ENCODE measurements around the gene ZNF467.
A peak's percentile ranks its signal among the peaks of the same experiment; 100 is the strongest.

The ZNF467 gene

GRCh38 chr7:149719912-149720335 lies 53.5 kb downstream of the ZNF467 start:
- no peak overlapping the region for H3K27ac ChIP-seq
- DNase-seq (ENCODE audit: low read depth, low spot score): no peak

- no peak overlapping the region for H3K27ac ChIP-seq
- DNase-seq (ENCODE audit: low read depth, low spot score): no peak
These were observed 54.1 kb downstream of the ZNF467 start for GRCh38 chr7:149719050-149719899.

DNA sequence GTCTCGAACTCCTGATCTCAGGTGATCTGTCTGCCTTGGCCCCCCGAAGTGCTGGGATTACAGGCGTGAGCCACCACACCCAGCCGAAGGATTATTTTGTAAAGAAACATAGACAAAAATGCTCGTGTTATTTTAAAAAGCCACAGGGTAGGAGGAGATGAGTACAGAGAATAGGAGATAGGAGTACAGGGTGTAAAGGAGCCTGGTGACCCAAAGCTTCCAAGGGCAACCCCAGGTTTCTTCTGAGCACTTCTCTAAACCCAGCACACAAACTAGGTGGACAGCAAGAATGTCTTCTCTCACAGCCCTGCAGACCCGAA lies 54.7 kb downstream of the ZNF467 start:
- DNase-seq (ENCODE audit: low read depth, low spot score): no peak
- no peak overlapping the region for H3K27ac ChIP-seq

- no peak for DNase-seq (ENCODE audit: low read depth, low spot score)
- H3K27ac ChIP-seq: peak overlapping the region; percentile 67
These were observed 55.9 kb downstream of the ZNF467 start for GRCh38 chr7:149717481-149717880.

DNA sequence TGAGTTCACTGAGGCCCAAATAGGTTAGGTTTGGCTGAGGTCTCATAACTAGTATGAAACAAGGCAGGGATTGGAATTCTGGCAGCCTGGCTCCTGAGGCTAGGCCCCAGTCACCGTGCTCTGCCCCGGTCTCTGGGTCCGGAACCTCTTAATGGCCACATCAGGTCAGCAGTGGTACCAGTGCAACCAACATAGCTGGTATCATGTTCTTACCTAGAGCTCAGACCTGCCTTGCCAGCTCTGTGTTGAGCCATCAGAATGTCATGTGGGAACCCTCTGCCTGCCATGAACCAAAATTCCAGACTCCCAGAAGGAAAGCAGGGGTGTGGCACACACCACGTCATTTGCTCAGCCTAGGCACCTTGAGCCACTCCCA lies 56.5 kb downstream of the ZNF467 start:
- H3K27ac ChIP-seq: peak overlapping the region; percentile 67
- DNase-seq (ENCODE audit: low read depth, low spot score): no peak

GRCh38 chr7:149716007-149716931 lies 57.1 kb downstream of the ZNF467 start:
- DNase-seq (ENCODE audit: low read depth, low spot score): peak; percentile 54
- H3K27ac ChIP-seq: peak overlapping the region; percentile 67

GRCh38 chr7:149715476-149715875 lies 57.9 kb downstream of the ZNF467 start:
- DNase-seq (ENCODE audit: low read depth, low spot score): no peak
- H3K27ac ChIP-seq: peak overlapping the region; percentile 67

DNA sequence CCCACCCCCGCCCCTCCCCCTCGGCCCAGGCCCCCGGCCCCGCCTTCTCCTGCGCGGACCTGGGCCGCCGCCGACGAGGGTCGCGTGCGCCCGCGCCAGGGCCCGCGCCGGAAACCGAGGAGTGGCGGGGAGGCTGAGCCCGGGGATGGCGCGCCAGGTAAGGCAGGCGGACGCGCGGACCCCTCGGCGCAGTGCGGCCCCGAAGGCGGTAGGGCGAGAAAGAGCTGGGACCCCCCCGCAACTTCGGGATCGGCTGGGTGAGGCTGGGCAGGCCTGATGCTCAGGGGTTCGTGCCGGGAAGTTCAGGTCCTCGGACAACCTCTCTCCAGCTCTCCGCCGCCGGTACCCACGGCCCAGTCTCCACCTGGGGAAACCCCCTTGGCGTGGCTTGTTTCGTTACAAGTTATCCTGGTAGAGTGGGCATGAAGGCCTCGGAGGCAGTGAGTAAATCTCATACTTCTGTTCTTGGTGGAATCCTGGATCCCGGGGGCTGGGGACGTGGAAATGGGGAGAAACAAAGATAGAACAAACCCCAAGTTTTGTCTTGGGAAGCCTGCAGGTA lies 58.4 kb downstream of the ZNF467 start:
- DNase-seq (ENCODE audit: low read depth, low spot score): no peak
- peak overlapping the region; percentile 67 for H3K27ac ChIP-seq

Measured in epithelial cell of prostate (primary cell).